Measurements from ENCODE around the gene NFIA.

DNA sequence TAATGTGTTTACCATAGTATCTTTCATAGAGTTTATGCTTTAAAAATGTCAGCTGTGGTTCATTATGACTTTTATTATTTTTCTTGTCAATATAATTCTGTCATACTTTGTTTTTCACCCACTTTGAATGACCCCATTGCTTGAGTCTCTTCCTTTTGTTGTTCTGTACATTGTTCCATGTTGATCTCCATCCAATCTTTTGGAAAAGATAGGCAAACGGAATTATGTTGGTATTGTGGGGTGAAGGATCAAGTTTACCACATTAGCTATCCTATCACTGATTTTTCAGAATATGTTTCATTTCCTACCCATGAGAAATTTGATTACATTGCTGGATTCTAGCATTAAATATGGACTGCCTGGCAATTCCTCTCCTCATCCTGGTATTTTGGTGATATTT lies 196.6 kb downstream of the NFIA start:
- TF ChIP-seq, protein P1, sequence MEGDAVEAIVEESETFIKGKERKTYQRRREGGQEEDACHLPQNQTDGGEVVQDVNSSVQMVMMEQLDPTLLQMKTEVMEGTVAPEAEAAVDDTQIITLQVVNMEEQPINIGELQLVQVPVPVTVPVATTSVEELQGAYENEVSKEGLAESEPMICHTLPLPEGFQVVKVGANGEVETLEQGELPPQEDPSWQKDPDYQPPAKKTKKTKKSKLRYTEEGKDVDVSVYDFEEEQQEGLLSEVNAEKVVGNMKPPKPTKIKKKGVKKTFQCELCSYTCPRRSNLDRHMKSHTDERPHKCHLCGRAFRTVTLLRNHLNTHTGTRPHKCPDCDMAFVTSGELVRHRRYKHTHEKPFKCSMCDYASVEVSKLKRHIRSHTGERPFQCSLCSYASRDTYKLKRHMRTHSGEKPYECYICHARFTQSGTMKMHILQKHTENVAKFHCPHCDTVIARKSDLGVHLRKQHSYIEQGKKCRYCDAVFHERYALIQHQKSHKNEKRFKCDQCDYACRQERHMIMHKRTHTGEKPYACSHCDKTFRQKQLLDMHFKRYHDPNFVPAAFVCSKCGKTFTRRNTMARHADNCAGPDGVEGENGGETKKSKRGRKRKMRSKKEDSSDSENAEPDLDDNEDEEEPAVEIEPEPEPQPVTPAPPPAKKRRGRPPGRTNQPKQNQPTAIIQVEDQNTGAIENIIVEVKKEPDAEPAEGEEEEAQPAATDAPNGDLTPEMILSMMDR (IDR thresholded peaks at IDR 0.05) = no peak
- no peak for TF ChIP-seq POLR2AphosphoS5 (IDR thresholded peaks at IDR 0.05)
